GM20000 (cell line): ENCODE measurements around the gene ZNRF3.

ENCODE experiments used
- DNase-seq: peaks from one replicate; pipeline ENCODE4 v3.0.0; 2012; ENCODE audit warnings: low spot score
- TF ChIP-seq, protein P1 (sequence below): IDR thresholded peaks from 2 replicates; pipeline ENCODE4 v1.5.1; 2012; ENCODE audit warnings: mild to moderate bottlenecking, control low read depth; ENCODE audit errors: extremely low read depth, missing control alignments

ZNRF3 gene

DNA sequence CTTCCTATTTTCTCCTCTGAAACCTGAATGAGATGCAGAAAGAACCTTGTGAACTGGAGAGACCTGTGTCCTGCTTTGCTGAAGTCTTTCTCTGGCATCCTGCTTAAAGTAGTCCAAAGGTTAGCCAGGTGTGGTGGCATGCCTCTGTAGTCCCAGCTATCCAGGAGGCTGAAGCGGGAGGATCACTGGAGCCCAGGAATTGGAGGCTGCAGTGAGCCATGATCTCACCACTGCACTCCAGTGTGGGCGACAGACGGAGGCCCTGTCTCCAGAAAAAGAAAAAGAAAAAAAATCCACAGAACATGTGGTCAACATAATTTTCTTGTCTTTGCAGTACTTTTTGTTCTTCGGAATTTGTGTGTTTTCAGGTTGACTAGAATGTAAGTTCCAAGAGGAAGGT, 187.1 kb downstream of the ZNRF3 start:
- no peak for DNase-seq
- TF ChIP-seq, protein P1, sequence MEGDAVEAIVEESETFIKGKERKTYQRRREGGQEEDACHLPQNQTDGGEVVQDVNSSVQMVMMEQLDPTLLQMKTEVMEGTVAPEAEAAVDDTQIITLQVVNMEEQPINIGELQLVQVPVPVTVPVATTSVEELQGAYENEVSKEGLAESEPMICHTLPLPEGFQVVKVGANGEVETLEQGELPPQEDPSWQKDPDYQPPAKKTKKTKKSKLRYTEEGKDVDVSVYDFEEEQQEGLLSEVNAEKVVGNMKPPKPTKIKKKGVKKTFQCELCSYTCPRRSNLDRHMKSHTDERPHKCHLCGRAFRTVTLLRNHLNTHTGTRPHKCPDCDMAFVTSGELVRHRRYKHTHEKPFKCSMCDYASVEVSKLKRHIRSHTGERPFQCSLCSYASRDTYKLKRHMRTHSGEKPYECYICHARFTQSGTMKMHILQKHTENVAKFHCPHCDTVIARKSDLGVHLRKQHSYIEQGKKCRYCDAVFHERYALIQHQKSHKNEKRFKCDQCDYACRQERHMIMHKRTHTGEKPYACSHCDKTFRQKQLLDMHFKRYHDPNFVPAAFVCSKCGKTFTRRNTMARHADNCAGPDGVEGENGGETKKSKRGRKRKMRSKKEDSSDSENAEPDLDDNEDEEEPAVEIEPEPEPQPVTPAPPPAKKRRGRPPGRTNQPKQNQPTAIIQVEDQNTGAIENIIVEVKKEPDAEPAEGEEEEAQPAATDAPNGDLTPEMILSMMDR, result no peak

DNA sequence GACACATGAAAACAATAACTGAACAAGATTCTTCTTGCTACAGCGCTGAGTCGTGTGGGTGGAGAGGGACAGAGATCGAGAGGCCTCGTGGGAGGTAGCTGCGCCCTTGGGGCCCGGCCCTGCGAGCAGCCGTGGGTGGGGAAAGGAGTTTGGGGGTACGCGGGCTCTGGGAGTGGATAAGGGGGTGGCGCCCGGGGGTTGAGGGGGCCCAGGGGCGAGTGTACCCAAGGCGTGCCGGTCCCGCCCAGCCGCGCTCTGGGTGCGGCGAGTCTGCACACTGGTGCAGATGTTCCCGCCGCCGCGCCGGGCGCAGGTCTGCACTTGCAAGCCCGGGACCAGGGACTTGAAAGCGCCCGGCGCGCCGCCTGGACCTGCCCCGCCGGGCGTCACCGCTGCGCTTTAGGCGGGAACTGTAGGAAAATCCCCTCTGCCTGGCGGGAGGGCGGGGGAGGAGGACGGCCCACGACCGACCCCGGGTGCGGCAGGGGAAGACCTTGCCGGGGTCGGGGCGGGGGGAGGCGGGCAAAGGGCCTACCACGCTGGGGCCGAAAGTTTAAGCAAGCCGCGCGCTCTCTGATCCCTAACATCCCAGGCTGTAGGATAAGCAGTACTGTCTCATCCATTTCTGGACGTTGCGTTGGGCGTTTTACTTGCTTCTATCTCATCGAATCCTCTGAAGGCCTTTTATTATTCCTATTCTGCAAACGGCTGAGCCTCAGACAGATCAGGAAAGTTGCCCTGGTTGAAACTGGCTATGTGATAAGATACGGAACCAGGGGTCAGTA, 188.1 kb downstream of the ZNRF3 start:
- peak; percentile 71 for DNase-seq
- TF ChIP-seq, protein P1, result no peak

GRCh38 chr22:29072193-29072978, 189.0 kb downstream of the ZNRF3 start:
- TF ChIP-seq, protein P1, result no peak
- DNase-seq, result peak; percentile 98

DNA sequence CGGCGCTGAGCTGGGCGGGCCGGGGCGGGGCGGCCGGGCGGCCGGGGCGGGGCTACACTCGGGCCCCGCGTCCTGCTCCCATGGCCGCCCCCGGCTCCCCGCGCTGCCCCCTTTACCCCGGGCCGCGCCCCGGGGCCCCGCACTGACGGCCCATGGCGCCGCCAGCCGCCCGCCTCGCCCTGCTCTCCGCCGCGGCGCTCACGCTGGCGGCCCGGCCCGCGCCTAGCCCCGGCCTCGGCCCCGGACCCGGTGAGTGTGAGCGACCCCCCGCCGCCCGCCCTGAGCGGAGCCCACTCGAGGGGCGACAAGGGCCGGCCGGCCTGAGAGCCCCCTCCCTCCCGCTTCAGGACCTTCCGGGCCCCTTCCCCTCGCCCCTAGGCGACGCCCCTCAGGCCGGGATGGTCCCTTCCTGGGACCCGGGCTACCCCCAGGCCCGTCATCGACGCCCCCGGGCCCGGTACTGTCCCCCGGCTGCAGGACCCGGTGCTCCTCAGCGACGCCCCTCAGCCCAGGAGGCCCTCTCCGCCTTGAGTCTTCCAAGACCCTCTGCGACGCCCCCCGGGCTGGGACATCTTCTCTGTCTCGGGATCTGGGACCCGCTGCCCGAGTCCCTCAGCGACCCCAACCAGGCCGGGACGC, 189.7 kb downstream of the ZNRF3 start, which contains the start of gene KREMEN1:
Gene KREMEN1, plus strand, starts transcription at position 57 of the 639 bp plus-strand sequence. Its CDS starts 96 bp downstream, at position 153.
- TF ChIP-seq, protein P1, result no peak
- DNase-seq, result no peak

DNA sequence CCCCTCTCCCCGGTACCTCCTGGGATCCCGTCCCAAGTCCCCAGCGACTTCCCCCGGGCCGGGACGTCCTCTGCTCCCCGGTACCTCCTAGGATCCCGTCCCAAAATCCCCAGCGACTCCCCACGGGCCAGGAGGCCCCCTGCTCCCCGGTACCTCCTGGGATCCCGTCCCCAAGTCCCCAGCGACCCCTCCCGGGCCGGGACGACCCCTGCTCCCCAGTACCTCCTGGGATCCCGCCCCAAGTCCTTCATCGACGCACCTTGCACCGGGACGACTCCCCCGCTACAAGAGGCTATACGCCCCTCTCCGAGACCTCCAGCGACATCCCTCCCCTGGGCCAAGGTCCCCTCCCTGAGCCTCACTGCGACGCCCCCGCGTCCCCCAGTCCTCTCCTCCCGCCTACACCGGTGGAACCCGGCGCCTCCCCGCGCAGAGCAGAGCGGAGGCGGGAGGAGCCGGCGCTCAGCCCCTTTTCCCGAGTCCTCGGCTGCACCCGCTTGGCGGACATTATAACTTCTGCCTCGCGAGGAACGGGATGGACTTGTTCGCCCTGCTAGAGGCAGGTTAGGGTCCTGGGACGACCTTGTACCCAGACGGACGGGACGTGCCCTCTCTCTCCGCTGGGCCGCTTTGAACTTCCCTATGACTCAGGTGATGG, 190.4 kb downstream of the ZNRF3 start:
- no peak for DNase-seq
- TF ChIP-seq, protein P1, result no peak

GRCh38 chr22:29074276-29074772, 191.0 kb downstream of the ZNRF3 start:
- DNase-seq, result no peak
- TF ChIP-seq, protein P1, result no peak
